Left ventricle myocardium superior (tissue), 1 donor: ENCODE measurements around the gene ZNF268. TPM values are rescaled to one million over a fixed set of nuclear protein-coding genes. Genes with fewer than 3 reads are reported as not detected.
"Not testable (repeated sequence)": the region's sequence is repeated elsewhere in the genome, so short reads cannot be mapped to it uniquely, and the experiment has no call there.

Experiments
- ATAC-seq: fragments of 200-7000 bp; cut with Tn5 transposase; one replicate; pipeline ENCODE4 v1.9.1; 2020; ENCODE audit warnings: mild to moderate bottlenecking, moderate library complexity
- DNase-seq: peaks from one replicate; pipeline ENCODE4 v3.0.0-alpha.2; 2020
- intact Hi-C: fragments of 100-400 bp; cut with micrococcal nuclease; formaldehyde crosslinking; loops from one replicate; pipeline ENCODE4 v1.11.0; 2022
- total RNA-seq: library from RNA; stranded (reverse); fragmentation: NEBNext Ultra II Directional; extraction: Animal tissue kit (Norgen Biotek cat#: 25700); gene quantifications from one replicate; pipeline ENCODE4 v1.2.1, GENCODE V29; 2021
- donor health status: DM: no; HTN: yes; CAD: no; lungs with severe emphysema.

ZNF268 gene
- total RNA-seq, 1 donor from 2014 or later = 9.6 TPM

DNA sequence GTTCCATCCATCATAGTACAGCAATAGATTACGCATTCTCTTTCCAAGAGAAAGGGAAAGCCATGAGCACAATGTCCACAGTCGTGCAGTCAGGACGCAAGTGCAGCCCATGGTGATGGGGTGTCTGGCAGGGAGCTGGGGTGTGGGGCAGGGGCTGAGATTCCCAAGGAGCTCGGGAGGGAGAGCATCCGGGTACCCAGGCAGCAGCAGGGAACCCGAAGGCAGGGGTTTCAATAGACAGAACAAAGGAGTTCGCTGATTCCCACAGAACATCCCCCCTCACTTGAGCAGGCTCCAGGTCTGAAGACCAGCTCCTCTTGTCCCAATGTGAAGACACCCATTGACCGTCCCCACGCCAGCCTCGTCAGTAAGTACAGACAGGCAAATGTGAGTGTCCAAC, 40.9 kb downstream of the ZNF268 start:
- no peak for DNase-seq
- ATAC-seq = no peak
- intact Hi-C loops = no loop called here

GRCh38 chr12:133225527-133225926, 44.2 kb downstream of the ZNF268 start:
- ATAC-seq (no peak), DNase-seq (no peak)
- intact Hi-C loops = no loop called here

DNA sequence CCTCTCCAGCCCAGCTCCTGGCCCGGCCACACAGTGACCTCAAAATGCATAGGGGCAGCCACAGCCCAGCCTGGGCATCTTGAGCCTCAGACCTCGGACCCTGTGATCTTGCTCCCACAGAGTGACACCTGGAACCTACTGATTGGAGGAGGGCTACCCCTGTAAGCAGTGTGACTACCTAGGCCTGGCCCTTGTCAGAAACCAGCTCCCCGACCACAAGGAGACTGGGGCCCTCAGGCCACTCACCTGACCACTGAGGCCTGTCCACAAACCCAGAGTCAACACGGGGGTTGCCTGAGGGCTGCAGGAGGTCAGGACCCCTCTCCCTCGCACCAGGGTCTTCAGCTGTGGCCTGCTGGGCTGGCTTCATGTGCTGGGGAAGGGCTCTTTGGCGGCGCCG, 45.4 kb downstream of the ZNF268 start:
- ATAC-seq = no peak
- intact Hi-C loops = no loop called here

GRCh38 chr12:133227281-133227852, 46.1 kb downstream of the ZNF268 start:
- DNase-seq (no peak), ATAC-seq (no peak)
- intact Hi-C loops = no loop called here

More for the DNA sequence above, 45.4 kb downstream of the ZNF268 start:
- DNase-seq = no peak

GRCh38 chr12:133231001-133231400, 49.7 kb downstream of the ZNF268 start:
- intact Hi-C loops = no loop called here

DNA sequence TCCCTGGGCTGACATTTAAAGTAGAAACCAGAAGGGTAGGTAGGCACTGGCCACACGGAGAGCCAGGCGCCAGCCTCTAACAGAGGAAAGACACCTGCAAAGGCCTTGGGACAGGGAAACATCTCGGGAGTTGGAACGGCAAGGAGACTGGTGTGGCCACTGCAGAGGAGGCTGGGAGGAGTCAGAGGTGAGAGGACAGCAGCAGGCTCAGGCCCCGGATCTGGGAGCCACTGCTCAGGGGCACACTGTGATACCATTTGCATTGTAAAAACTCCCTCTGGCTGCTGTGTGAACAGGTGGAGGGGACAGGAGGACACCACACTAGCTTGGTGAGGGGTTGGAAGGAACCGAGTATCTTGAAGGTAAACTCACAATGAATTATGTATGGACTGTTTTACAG, 51.7 kb downstream of the ZNF268 start:
- intact Hi-C loops = no loop called here
- ATAC-seq (no peak), DNase-seq (no peak)

More at GRCh38 chr12:133231001-133231400, 49.7 kb downstream of the ZNF268 start:
- ATAC-seq (no peak), DNase-seq (no peak)

GRCh38 chr12:133233993-133234564, 52.8 kb downstream of the ZNF268 start:
- ATAC-seq = no peak
- intact Hi-C loops = no loop called here
- DNase-seq = no peak

DNA sequence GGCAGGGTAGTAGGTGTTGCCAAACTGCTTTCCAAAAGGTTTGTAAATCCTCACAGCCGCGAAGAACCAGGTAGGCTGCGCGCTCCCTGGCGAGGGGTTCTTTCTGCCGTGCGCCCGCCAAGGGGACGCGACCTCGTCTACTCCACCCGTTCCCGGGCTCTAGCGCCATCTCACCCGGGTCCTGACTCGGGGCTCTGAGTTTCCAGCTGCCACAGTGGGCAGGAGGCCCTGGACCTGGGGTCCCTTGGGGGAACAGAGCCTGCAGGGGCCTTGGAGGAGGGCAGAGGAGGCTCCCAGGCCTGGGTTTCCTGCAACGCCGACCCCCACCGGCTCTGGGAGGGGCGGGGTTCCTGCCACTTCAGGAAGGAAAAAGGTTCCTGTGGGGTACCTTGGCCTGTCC, 53.7 kb downstream of the ZNF268 start:
- ATAC-seq (no peak), DNase-seq (no peak)
- intact Hi-C loops = no loop called here

DNA sequence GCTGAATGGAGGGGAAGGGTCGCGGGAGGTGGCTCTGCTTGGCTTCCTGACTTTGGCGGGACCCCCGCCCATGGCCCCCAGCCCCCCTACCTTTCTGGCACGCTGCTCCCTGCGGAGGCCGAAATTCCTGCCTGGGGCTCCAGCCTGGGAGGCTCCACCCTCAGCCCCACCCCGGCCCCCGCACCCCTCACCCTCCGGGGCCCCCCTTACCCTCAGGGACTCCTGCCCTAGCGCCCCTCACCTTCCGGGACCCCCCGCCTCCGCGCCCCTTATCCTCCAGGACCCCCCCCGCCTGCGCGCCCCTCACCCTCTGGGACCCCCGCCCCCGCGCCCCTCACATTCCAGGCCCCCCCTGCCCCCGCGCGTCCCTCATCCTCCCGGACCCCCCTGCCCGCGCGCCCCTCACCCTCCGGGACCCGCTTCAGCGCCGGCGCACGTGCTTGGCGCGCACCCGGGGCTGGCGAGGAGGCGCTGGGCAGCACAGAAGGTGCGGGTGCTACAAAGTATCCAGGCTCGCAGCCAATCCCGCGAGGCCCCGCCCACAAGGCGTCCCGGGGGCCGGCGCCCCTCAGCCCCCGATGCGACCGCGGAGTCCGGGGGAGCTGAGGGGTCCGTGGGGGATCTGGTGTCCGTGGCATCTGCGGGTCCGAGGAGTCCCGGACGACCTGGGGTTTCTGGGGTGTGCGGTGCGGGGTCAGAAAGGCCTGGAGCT, 54.3 kb downstream of the ZNF268 start, which contains the start of gene ANHX:
TSS of gene ANHX (minus strand) at position 477 of the 712 bp plus-strand sequence. CDS start 1,521 bp downstream, outside the sequence.
- intact Hi-C loops = no loop called here
- no peak for DNase-seq
- ATAC-seq = no peak

GRCh38 chr12:133236144-133236543, 54.8 kb downstream of the ZNF268 start:
- ATAC-seq = no peak
- intact Hi-C loops = no loop called here
- no peak for DNase-seq

DNA sequence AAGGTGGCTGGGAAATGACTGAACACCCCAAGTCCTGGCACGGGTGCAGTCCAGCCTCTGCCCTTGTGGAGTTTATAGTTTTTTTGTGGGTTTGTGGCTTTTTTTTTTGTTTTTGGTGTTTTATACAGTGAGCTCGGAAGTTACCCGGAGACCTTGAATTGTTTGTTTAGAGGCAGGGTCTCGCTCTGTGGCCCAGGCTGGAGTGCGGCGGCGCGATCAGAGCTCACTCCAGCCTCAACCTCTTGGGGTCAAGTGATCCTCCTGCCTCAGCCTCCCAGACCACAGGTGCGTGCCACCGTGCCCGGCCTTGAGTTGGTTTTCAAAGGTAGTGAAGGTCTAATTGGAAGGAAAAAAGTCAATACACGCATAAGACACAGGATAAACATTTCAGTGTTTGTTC, 55.3 kb downstream of the ZNF268 start:
- ATAC-seq (no peak), DNase-seq (no peak)
- intact Hi-C loops = no loop called here

- ATAC-seq (no peak), DNase-seq (no peak)
- intact Hi-C loops = no loop called here
Measured at GRCh38 chr12:133251732-133252131, 70.4 kb downstream of the ZNF268 start.

- DNase-seq, ATAC-seq, intact Hi-C loops: not testable (repeated sequence)
Measured at GRCh38 chr12:133255833-133256232, 74.5 kb downstream of the ZNF268 start.

DNA sequence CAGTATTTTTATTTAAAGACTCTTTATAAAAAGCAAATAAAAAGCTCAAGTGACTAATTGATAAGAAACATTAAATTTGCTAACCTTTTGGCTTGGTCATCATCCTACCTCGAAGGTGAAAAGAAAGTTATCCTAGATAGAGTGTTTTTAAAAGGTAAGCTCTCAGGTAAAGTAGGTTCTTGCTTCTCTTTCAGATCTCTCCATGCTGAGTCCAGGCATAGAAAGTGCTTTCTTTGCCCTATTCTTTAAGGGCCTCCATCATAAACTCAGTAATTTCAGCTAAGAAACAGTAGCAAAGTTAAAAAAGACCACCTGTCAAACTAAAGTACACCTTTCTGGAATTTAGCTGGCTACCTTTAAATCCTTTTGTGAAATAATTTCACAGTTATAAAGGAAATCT, 75.0 kb downstream of the ZNF268 start:
- DNase-seq (no peak), ATAC-seq (no peak)
- intact Hi-C loops = no loop called here

GRCh38 chr12:133264173-133264572, 82.9 kb downstream of the ZNF268 start:
- intact Hi-C loops = no loop called here
- no peak for ATAC-seq

More at GRCh38 chr12:133264173-133264572, 82.9 kb downstream of the ZNF268 start:
- no peak for DNase-seq

Other genes starting within 250 kb of the ZNF268 start
- gene ZNF605, start 225.2 kb upstream of the ZNF268 start, total RNA-seq = 13.9 TPM
- gene ZNF26, start 195.1 kb upstream of the ZNF268 start, total RNA-seq = 4.7 TPM
- gene ZNF84, start 144.0 kb upstream of the ZNF268 start, total RNA-seq = 20.4 TPM
- gene ZNF140, start 100.6 kb upstream of the ZNF268 start, total RNA-seq = 6.5 TPM
- 1.0 TPM for gene ZNF891, start 51.2 kb upstream of the ZNF268 start, total RNA-seq
- 8.1 TPM for gene ZNF10, start 50.9 kb upstream of the ZNF268 start, total RNA-seq
- gene ANHX, start 54.4 kb downstream of the ZNF268 start, total RNA-seq = not detected